GM19193 (cell line): ENCODE results near the gene GHR.

ENCODE experiments used
- POLR2A ChIP-seq: IDR thresholded peaks from 4 replicates; pipeline ENCODE4 v1.6.1; 2011; ENCODE audit not compliant: insufficient read depth, insufficient read length; ENCODE audit errors: extremely low read depth

The GHR gene

DNA sequence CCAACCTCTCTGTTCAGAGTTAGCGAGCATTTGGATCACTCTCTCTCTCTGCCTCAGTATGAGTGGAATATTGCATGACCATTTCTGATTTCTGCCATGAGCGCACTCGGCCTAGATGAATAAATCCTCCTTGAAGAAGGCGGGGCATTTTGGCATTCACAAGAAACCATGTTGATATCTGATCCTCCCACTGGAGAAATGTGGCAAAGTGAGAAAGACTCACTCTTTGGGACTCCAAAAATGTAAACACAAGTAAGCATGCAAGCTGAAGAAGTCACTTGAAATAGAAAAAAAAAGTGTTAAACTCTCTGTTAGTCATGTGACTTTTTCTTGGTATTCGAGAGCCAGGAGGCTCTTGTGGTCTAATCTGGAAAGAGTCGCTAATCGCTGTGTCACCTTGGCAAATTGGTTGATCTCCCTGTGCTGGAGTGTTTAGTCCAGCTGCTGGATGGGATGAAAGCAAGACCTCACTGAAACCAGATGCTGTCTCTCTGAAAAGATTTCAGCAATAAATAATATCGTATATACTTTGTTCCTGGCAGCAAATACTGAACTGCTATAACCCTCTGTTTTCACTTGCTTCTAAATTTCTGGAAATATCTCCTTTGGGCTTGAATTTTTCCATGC, 95.5 kb downstream of the GHR start:
- TF ChIP-seq POLR2A: no peak

DNA sequence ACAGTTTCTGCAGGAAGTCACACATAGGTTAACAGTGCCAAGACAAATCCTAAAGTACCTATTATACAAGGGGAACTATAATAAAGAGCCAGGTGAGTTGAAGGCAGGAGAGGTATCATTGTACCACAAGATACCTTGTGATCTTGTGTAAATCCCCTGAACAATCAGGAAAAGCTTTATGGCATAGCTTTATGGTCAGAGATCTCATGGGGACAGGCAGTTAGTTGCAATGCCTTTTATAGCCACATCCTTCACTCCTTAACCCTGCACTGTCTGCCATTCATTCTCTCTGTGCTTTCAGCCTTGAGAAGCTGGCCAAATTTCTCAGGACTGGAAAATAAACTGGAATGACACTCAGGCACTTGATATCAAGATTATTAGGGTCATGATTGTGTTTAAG, 97.0 kb downstream of the GHR start:
- no peak for TF ChIP-seq POLR2A

DNA sequence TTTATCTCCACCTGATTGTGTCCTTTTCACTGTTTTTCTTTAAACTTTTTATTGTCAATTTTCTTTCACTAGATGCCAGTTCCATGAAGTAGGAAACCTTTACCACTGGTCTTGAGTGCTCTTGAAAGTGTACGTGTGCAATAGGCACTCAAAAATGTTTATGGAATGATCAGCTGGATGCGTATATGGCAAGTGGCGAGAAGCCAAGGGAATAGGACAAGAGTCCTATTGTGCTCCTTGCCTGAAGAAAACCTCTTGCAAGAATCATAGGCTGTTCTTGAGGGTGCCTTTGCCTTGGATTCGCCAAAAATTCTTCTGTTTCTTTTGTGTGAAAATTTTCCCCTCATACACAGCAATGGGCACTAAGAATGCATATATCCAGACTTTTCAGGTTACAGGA, 97.7 kb downstream of the GHR start:
- TF ChIP-seq POLR2A: no peak

DNA sequence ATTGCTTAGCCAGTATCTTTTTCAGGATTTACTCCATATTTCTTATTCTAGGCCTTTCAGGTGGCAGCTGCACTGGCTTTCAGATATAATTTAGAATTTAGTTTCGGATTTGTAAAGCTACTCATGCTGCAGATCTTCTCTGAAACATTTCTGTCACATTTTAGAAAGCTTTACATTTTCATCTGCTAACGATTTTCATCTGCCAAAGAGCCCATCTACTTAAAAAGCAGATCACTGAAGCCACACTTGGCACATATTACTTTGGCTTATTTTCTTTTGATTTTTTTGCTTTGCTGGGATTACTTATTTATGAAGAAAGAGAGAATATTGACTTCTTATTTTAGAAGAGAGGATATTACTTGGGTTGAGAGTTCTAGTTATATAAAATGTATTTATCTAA, 98.2 kb downstream of the GHR start:
- no peak for TF ChIP-seq POLR2A

DNA sequence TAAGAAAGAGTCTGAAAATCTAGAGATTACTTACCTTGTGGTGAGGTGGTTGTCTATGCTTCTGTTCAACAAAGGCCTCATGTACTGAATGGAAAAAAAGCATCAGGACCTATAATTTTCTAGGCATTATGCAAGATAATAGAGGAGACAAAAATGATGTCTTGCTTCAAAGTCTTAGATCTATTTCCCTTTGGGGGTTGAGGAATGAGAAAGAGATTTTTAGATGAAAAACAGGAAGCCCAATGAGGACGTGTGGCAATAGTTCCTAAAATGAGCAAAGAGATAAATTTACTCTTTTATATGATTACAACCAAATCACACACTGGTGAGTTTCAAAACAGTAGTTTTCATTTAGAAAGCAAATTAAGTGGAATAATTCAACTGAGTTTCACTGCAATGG, 99.5 kb downstream of the GHR start:
- TF ChIP-seq POLR2A: no peak

DNA sequence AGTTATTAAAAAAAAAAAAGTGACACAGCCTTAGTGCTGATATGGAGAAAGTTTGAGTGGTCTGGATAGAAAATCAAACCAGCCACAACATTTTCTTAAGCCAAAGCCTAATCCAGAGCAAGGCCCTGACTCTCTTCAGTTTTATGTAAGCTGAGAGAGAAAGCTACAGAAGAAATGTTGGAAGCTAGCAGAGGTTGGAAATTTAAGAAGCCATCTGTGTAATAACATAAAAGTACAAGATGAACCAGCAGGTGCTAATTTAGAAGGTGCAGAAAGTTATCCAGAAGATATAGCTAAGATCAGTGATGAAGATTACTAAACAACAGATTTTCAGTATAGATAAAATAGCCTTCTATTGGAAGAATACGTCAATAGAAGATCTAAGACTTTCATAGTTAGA, 102.9 kb downstream of the GHR start:
- TF ChIP-seq POLR2A: no peak

DNA sequence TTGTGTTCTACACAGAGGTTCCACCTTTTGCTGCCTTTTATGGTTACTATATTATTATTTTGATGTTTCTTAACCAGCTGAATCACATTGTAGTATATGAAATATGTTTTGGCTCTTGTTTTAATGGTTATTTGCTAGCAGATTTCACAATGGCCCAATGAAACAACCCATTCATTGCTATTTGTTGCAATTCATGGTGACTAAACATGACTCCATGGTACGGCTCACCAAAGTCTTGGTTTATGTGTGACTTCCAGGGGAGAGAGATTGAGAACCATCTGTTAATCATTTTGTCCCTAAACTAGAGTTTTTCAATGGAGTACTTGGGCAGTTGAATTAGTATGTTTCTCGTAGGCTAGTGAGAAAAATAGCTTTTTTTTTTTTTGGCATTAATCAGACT, 108.4 kb downstream of the GHR start:
- no peak for TF ChIP-seq POLR2A

DNA sequence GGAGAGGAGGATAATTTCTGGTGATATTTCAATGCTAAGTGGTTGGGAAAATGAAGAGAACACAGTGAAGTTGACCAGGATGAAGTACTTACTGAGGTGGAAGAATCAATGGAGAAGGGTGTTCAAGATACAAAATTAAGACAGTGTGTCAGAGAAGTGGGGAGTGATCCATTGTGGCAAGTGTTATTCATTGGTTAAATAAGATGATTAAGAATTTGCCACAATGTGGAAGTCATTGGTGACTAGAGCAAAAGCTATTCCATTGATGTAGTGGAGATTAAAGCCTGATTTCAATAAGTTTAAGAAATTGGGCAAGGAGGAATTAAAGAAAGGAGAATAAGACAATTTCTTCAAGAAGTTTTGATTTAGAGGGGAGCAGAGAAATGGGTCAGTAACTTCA, 118.9 kb downstream of the GHR start:
- no peak for TF ChIP-seq POLR2A

DNA sequence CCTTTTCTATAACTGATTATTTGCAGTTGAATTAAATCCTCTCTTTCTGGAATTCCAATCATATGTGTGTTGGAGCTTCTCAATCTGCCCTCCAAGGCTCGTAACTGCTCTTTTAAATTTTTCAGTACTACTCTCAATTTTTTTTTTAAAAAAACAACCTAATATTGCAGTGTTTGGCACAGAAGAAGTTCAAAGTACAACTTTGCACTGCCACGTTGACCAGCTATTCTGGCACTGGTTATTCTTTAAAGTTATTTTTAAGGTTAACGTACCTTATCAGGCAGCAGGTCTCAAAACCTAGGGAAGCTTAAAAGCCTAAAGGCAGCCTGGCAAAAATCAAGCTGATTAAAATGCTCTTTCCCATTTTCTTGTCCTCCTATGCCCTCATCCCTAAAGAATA, 120.5 kb downstream of the GHR start:
- no peak for TF ChIP-seq POLR2A

DNA sequence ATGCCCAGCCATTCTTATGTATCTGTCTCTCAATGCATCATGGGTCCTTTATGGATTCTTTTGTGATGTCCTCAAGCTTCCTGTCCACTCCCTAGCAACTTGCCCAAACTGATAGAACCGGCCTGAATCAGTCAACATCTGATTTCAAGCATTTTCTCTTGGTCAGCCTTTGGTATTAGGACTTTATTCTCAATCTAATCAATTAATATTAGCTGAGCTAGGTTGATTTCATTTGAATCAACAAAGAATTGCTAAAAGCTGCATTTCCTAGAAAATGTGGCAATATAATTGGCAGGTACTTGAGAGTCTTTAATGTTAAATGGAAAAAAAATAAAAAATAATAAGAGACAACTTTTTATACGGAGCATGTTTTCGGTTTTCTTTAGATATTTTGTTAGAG, 121.8 kb downstream of the GHR start:
- no peak for TF ChIP-seq POLR2A

DNA sequence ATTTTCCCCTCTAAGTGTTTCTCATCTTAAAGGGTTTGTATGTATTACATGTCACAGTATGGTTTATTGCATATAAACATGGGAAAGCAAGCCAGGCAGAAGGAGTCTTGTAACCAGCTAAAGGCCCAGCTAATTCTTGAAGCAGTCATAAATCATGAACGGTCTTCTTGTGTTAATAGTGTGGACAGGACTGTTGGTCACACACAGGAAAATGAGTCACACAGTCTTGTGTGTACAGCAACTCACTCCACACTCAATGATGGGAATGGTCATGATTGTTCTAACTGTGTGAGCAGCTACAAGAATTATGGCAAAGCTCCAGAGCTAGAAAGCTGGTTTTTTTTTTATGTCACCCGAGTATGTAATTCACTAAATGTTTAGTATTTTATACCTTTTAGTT, 123.9 kb downstream of the GHR start:
- no peak for TF ChIP-seq POLR2A

DNA sequence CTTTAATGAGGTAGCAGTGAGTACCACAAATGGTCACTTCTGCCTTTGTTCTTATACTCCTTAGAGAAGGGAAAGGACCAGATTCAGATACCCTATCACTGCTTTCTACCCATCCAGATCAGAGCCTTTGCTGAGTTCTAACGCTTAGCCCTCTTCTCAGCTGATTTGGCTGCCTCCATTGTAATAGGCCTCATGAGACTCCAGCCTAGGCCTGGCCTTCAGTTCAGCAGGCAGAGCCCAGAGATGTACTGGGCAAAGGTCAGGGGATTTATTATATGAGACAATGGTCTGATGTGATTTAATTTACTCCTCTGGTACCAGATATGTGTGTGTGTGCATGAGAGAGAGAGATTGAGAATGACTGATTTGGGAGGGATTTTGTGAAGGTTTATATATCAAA, 124.7 kb downstream of the GHR start:
- no peak for TF ChIP-seq POLR2A

DNA sequence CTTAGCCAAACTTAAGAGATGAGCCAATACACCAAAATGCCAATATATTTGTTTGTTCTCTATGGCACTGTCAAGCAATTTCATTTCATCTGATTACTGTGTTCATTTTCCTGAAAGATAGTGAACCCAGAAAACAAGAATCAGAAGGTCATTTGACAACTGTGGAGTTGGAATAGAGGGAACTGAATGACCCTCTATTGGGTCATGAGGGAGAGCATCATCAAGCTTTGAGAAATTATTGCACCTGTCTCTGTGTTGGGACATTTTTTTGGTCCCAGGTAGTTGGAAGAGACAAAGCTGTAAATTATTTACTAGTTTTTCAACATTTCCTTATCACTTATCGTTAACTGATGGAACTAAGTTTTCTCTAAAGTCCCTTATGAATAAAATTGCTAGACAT, 129.4 kb downstream of the GHR start:
- TF ChIP-seq POLR2A: no peak

DNA sequence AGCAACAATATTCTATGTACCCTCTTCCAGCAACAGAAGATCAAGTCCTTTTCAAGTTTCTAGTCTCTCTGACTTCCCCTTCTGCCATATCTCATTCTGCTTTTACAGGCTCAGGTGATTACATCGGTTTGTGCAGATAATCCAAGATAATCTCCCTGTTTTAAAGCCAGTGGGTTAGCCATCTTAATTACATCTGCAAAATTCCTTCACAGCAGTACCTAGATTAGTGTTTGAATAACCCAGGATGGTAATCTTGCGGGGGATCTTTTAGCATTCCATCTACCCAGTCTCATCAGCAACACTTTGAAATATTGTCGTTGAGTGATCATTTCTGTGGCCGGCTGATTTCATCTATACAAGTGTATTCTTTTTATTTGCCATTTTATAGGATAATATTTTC, 130.2 kb downstream of the GHR start:
- no peak for TF ChIP-seq POLR2A

DNA sequence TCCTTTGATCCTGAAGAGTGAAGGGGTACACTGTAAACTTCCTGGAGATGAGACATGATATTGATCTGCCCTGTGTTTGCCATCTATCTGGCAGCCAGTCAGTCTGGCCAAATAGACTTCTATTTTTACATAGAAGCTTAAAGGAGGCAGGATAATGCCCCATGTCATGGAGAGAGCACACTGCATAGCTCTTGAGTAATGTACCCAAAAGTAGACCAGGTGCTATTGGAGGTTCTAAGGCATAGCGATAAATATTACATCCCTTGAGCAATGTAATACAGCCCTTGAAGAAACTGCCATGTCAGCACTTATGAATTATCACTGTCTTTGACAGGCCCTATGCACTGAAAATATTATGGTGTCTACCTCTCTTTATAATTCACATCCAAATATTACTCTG, 131.8 kb downstream of the GHR start:
- TF ChIP-seq POLR2A: no peak

DNA sequence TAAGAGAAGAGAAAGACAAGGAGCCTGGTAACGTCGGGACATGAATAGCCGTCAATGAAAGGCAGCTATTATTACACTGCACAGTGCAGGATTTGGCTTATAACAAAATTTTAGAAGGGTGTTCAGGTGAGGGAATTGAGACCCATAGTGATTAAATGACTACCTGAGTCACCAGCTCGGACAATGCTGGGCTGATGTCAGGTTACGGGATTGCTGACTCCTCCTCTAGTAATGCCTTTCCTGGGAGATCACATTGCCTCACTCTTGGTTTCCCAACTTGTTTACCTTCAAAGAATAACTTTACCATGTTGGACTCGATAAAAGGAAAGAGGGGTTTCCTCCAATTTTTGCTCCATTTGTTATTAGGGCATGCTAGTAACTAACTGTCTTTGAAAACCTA, 132.6 kb downstream of the GHR start:
- no peak for TF ChIP-seq POLR2A

DNA sequence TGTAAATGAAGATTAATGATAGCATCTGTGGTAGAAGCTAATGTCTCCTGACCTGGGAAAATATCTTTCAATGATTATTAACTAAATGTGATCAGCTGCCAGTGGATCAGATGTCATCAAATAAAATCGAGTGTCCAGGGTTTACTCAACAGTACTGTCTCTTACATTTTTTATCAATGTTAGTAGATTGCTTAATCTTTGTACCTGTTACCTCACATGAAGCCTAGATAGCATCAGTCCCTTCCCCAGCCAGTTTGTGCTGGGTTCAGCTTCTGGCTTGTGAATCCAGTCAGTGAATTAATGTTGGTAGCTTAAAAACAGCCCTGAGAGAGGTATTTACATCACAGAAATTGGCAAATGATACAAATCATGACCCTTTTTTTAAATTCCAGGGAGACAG, 134.4 kb downstream of the GHR start:
- TF ChIP-seq POLR2A: no peak

DNA sequence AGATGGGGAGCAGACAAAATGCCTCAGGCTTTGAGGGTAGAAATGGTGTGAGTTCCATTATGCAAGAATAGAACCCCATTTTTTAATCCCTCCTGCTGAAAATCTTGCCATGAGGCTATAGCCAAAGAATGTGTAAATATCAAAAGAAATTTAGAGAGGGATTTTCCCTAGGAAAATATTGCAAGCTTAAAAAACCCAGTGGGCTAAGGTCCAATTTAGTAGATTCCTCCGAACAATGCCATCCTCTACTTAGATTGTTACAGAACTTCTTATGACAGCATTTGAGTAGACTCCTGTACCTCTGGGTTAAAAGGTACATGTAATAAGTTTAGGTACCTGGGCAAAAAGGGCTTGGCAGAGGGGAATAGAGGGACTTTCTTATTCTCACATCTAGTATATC, 138.4 kb downstream of the GHR start:
- no peak for TF ChIP-seq POLR2A

DNA sequence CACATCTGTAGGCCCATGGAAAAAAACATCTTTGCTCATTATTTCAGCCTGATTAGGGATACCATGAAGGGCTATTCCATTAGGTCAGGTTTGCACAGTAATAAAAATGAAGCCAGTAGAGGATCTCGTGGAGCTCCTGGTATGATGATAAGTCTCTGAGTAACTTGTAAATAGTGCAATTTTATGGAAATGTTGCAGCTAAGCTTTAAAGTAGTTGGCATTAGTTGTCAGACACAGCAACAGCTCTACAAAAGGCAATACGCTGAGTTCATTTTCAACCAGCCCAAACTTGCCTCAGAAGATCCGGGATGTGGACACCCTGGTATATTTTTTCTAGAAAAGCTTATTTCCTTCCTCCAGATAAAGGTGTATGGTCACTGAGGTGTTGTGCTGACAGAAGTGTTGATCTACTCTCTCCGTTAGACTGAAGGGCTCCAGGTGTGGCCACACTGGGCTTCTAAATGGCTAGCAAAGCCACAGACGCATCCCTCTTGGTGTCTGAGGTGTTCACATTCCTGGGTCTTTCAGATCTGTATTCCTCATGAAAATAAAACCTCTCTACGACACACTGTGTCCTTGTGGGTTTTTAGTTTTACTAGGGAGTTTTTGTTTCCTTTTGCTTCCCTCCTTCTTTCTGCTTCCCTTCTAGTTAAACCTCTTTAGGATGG, 141.6 kb downstream of the GHR start:
- no peak for TF ChIP-seq POLR2A
